WTC11 (cell line): Measurements from ENCODE around the gene CLEC7A. TPM values are rescaled to one million over a fixed set of nuclear protein-coding genes. Genes with fewer than 3 reads are reported as not detected.

Experiments
- ATAC-seq: fragments of 200-7000 bp; cut with Tn5 transposase; 2 replicates; pipeline ENCODE4 v1.10.0; 2021; ENCODE audit warnings: mild to moderate bottlenecking, moderate library complexity
- CTCF ChIA-PET: fragments of 300-600 bp; sonication (Branson Sonifier 250); formaldehyde crosslinking; loops from one replicate; lab custom pipeline; 2021; ENCODE audit warnings: antibody characterized with exemption; lab: Charles Lee
- POLR2A ChIA-PET: fragments of 350-600 bp; sonication (Branson Sonifier 250); formaldehyde crosslinking; loops from one replicate; lab custom pipeline; 2021; ENCODE audit warnings: antibody characterized with exemption; lab: Charles Lee
- DNase-seq: peaks from one replicate; pipeline ENCODE4 v3.0.0; 2021; ENCODE audit warnings: low spot score
- H3K27ac Mint-ChIP-seq: 2 replicates; pipeline ENCODE4 v1.8.0; 2021; ENCODE audit warnings: mixed read lengths
- H3K27me3 Mint-ChIP-seq: 2 replicates; pipeline ENCODE4 v1.8.0; 2021; ENCODE audit warnings: low read depth, mild to moderate bottlenecking, moderate library complexity, mixed read lengths
- H3K36me3 Mint-ChIP-seq: 2 replicates; pipeline ENCODE4 v1.8.0; 2021; ENCODE audit warnings: mixed read lengths
- H3K4me1 Mint-ChIP-seq: 2 replicates; pipeline ENCODE4 v1.8.0; 2022; ENCODE audit warnings: mixed read lengths
- H3K4me3 Mint-ChIP-seq: 2 replicates; pipeline ENCODE4 v1.8.0; 2021; ENCODE audit warnings: mild to moderate bottlenecking, moderate library complexity, mixed read lengths
- H3K9me3 Mint-ChIP-seq: 2 replicates; pipeline ENCODE4 v1.8.0; 2021; ENCODE audit warnings: mixed read lengths
- ELF4 ChIP-seq: sonication (generic); formaldehyde crosslinking; IDR thresholded peaks from 2 replicates; pipeline ENCODE4 v1.8.1; 2022; ENCODE audit warnings: low read depth, mild to moderate bottlenecking, moderate library complexity, missing genetic modification reagents
- ETV6 ChIP-seq: sonication (generic); formaldehyde crosslinking; IDR thresholded peaks from 2 replicates; pipeline ENCODE4 v1.8.1; 2022; ENCODE audit warnings: mild to moderate bottlenecking, missing genetic modification reagents
- FOXJ3 ChIP-seq: sonication (generic); formaldehyde crosslinking; IDR thresholded peaks from 2 replicates; pipeline ENCODE4 v1.9.0; 2021; ENCODE audit warnings: missing genetic modification reagents, mild to moderate bottlenecking, borderline replicate concordance
- MYBL2 ChIP-seq: sonication (generic); formaldehyde crosslinking; IDR thresholded peaks from 2 replicates; pipeline ENCODE4 v1.8.1; 2023; ENCODE audit warnings: mild to moderate bottlenecking, moderate library complexity, missing genetic modification reagents
- NR3C1 ChIP-seq: sonication (generic); formaldehyde crosslinking; conservative IDR thresholded peaks from 2 replicates; pipeline ENCODE4 v1.8.1; 2023; ENCODE audit warnings: low read depth, mild to moderate bottlenecking, missing genetic modification reagents
- PRRX2 ChIP-seq: fragments of 250-450 bp; sonication (Bioruptor Pico); IDR thresholded peaks from 2 replicates; pipeline ENCODE4 v1.8.0; 2021; ENCODE audit warnings: mild to moderate bottlenecking
- SMAD3 ChIP-seq: sonication (generic); formaldehyde crosslinking; IDR thresholded peaks from 2 replicates; pipeline ENCODE4 v1.8.0; 2022; ENCODE audit warnings: missing genetic modification reagents, mild to moderate bottlenecking, borderline replicate concordance
- ZNF263 ChIP-seq: sonication (generic); formaldehyde crosslinking; IDR thresholded peaks from 2 replicates; pipeline ENCODE4 v1.8.1; 2022; ENCODE audit warnings: low read depth, mild to moderate bottlenecking, moderate library complexity, missing genetic modification reagents
- ZNF317 ChIP-seq: sonication (generic); formaldehyde crosslinking; IDR thresholded peaks from 2 replicates; pipeline ENCODE4 v1.8.1; 2023; ENCODE audit warnings: low read depth, mild to moderate bottlenecking, moderate library complexity, missing genetic modification reagents, borderline replicate concordance
- ZNF396 ChIP-seq: fragments of 250-450 bp; sonication (Bioruptor Pico); IDR thresholded peaks from 2 replicates; pipeline ENCODE4 v1.8.0; 2021; ENCODE audit warnings: mild to moderate bottlenecking, moderate library complexity, borderline replicate concordance
- ZNF416 ChIP-seq: fragments of 250-450 bp; sonication (Bioruptor Pico); IDR thresholded peaks from 2 replicates; pipeline ENCODE4 v1.9.0; 2021; ENCODE audit warnings: mild to moderate bottlenecking, inconsistent platforms
- total RNA-seq: library from RNA; stranded (reverse); gene quantifications from 3 replicates; pipeline ENCODE4 v1.2.3, GENCODE V29; 2021
- TF ChIP-seq, protein P1 (sequence below): sonication (generic); formaldehyde crosslinking; IDR thresholded peaks from 2 replicates; pipeline ENCODE4 v1.8.1; 2022; ENCODE audit warnings: missing genetic modification reagents, borderline replicate concordance
- TF ChIP-seq, protein P2 (sequence below): fragments of 200-600 bp; IDR thresholded peaks from 2 replicates; pipeline ENCODE4 v1.8.0; 2022; ENCODE audit warnings: antibody characterized with exemption
- TF ChIP-seq, protein P3 (sequence below): fragments of 250-450 bp; sonication (Bioruptor Pico); IDR thresholded peaks from 2 replicates; pipeline ENCODE4 v1.9.0; 2021; ENCODE audit warnings: mild to moderate bottlenecking, borderline replicate concordance
- TF ChIP-seq, protein P4 (sequence below): fragments of 250-450 bp; sonication (Bioruptor Pico); IDR thresholded peaks from 2 replicates; pipeline ENCODE4 v1.8.0; 2021; ENCODE audit warnings: mild to moderate bottlenecking
- TF ChIP-seq, protein P5 (sequence below): sonication (generic); formaldehyde crosslinking; IDR thresholded peaks from 2 replicates; pipeline ENCODE4 v1.8.1; 2022; ENCODE audit warnings: mild to moderate bottlenecking, moderate library complexity, missing genetic modification reagents
- TF ChIP-seq, protein P6 (sequence below): fragments of 250-450 bp; sonication (Bioruptor Pico); IDR thresholded peaks from 2 replicates; pipeline ENCODE4 v2.1.2; 2022; ENCODE audit warnings: mild to moderate bottlenecking, moderate library complexity
- TF ChIP-seq, protein P7 (sequence below): sonication (generic); formaldehyde crosslinking; IDR thresholded peaks from 2 replicates; pipeline ENCODE4 v1.8.1; 2022; ENCODE audit warnings: low read depth, missing genetic modification reagents, borderline replicate concordance

The CLEC7A gene
- total RNA-seq, 1 experiment from 2014 or later, result 0.48 TPM

DNA sequence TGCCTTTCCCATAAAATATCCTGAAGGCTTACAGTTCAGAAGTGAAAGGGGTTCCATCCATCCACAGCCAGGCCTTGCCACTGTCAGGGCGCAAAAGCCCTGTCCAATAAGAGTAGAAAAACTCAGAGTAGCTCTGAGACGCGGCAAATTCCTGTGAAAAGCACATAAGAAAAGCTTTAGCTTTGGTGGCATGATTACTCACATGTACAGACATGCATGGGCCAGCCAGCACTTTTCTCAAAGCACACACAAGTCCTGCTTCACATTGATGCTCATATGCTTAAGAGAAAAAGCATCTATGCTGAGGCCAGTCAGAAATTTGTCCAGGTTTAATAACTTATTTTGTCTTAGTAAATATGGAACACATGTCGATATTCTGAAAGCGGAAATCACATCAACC is 56.7 kb downstream of the CLEC7A start:
- H3K4me3 Mint-ChIP-seq, result no peak overlapping the region
- H3K9me3 Mint-ChIP-seq, result no peaks in the 10 kb centered on the region
- CTCF ChIA-PET, result no interaction called here
- ATAC-seq (no peak), DNase-seq (no peak)
- TF ChIP-seq, protein P1, sequence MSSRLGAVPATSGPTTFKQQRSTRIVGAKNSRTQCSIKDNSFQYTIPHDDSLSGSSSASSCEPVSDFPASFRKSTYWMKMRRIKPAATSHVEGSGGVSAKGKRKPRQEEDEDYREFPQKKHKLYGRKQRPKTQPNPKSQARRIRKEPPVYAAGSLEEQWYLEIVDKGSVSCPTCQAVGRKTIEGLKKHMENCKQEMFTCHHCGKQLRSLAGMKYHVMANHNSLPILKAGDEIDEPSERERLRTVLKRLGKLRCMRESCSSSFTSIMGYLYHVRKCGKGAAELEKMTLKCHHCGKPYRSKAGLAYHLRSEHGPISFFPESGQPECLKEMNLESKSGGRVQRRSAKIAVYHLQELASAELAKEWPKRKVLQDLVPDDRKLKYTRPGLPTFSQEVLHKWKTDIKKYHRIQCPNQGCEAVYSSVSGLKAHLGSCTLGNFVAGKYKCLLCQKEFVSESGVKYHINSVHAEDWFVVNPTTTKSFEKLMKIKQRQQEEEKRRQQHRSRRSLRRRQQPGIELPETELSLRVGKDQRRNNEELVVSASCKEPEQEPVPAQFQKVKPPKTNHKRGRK, result no peak
- TF ChIP-seq ZNF396 (CRISPR knock-in tag) (no peak), MYBL2 (CRISPR knock-in tag) (no peak), FOXJ3 (no peak), ETV6 (no peak)
- TF ChIP-seq, protein P2, sequence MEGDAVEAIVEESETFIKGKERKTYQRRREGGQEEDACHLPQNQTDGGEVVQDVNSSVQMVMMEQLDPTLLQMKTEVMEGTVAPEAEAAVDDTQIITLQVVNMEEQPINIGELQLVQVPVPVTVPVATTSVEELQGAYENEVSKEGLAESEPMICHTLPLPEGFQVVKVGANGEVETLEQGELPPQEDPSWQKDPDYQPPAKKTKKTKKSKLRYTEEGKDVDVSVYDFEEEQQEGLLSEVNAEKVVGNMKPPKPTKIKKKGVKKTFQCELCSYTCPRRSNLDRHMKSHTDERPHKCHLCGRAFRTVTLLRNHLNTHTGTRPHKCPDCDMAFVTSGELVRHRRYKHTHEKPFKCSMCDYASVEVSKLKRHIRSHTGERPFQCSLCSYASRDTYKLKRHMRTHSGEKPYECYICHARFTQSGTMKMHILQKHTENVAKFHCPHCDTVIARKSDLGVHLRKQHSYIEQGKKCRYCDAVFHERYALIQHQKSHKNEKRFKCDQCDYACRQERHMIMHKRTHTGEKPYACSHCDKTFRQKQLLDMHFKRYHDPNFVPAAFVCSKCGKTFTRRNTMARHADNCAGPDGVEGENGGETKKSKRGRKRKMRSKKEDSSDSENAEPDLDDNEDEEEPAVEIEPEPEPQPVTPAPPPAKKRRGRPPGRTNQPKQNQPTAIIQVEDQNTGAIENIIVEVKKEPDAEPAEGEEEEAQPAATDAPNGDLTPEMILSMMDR, result no peak
- TF ChIP-seq, protein P3, sequence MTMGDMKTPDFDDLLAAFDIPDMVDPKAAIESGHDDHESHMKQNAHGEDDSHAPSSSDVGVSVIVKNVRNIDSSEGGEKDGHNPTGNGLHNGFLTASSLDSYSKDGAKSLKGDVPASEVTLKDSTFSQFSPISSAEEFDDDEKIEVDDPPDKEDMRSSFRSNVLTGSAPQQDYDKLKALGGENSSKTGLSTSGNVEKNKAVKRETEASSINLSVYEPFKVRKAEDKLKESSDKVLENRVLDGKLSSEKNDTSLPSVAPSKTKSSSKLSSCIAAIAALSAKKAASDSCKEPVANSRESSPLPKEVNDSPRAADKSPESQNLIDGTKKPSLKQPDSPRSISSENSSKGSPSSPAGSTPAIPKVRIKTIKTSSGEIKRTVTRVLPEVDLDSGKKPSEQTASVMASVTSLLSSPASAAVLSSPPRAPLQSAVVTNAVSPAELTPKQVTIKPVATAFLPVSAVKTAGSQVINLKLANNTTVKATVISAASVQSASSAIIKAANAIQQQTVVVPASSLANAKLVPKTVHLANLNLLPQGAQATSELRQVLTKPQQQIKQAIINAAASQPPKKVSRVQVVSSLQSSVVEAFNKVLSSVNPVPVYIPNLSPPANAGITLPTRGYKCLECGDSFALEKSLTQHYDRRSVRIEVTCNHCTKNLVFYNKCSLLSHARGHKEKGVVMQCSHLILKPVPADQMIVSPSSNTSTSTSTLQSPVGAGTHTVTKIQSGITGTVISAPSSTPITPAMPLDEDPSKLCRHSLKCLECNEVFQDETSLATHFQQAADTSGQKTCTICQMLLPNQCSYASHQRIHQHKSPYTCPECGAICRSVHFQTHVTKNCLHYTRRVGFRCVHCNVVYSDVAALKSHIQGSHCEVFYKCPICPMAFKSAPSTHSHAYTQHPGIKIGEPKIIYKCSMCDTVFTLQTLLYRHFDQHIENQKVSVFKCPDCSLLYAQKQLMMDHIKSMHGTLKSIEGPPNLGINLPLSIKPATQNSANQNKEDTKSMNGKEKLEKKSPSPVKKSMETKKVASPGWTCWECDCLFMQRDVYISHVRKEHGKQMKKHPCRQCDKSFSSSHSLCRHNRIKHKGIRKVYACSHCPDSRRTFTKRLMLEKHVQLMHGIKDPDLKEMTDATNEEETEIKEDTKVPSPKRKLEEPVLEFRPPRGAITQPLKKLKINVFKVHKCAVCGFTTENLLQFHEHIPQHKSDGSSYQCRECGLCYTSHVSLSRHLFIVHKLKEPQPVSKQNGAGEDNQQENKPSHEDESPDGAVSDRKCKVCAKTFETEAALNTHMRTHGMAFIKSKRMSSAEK (CRISPR knock-in tag), result no peak
- H3K27ac Mint-ChIP-seq, result no peak overlapping the region
- H3K4me1 Mint-ChIP-seq, result no peaks in the 10 kb centered on the region; the same call in 1 of the 2 replicates
- POLR2A ChIA-PET, result no interaction called here
- no peaks in the 10 kb centered on the region for H3K36me3 Mint-ChIP-seq
- no peaks in the 10 kb centered on the region for H3K27me3 Mint-ChIP-seq

DNA sequence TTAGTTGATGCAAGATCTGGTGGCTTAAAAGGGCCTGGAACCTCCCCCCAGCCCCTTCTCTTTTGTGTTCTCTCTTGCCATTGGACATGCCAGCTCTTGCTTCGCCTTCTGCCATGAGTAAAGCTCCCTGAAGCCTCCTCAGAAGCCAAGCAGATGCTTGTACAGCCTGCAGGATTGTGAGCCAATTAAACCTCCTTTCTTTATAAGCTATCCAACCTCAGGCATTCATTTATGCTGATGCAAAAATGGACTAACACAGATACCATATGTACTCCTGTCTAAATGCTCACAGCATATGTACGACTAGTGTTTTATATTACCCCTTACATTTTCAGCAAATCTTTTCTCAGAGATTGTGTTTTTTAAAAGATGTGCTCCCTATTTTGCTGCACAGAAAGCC is 57.9 kb downstream of the CLEC7A start:
- POLR2A ChIA-PET, result no interaction called here
- no peaks in the 10 kb centered on the region for H3K27me3 Mint-ChIP-seq
- no peak for TF ChIP-seq ELF4 (CRISPR knock-in tag)
- TF ChIP-seq, protein P4, sequence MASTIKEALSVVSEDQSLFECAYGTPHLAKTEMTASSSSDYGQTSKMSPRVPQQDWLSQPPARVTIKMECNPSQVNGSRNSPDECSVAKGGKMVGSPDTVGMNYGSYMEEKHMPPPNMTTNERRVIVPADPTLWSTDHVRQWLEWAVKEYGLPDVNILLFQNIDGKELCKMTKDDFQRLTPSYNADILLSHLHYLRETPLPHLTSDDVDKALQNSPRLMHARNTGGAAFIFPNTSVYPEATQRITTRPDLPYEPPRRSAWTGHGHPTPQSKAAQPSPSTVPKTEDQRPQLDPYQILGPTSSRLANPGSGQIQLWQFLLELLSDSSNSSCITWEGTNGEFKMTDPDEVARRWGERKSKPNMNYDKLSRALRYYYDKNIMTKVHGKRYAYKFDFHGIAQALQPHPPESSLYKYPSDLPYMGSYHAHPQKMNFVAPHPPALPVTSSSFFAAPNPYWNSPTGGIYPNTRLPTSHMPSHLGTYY, result no peak
- TF ChIP-seq, protein P2, result no peak
- no peak for TF ChIP-seq SMAD3 (CRISPR knock-in tag)
- no peak for TF ChIP-seq PRRX2 (CRISPR knock-in tag)
- TF ChIP-seq ZNF317 (CRISPR knock-in tag), result no peak
- TF ChIP-seq, protein P5, sequence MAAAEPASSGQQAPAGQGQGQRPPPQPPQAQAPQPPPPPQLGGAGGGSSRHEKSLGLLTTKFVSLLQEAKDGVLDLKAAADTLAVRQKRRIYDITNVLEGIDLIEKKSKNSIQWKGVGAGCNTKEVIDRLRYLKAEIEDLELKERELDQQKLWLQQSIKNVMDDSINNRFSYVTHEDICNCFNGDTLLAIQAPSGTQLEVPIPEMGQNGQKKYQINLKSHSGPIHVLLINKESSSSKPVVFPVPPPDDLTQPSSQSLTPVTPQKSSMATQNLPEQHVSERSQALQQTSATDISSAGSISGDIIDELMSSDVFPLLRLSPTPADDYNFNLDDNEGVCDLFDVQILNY (CRISPR knock-in tag), result no peak
- TF ChIP-seq ZNF416 (CRISPR knock-in tag), result no peak
- TF ChIP-seq, protein P6, sequence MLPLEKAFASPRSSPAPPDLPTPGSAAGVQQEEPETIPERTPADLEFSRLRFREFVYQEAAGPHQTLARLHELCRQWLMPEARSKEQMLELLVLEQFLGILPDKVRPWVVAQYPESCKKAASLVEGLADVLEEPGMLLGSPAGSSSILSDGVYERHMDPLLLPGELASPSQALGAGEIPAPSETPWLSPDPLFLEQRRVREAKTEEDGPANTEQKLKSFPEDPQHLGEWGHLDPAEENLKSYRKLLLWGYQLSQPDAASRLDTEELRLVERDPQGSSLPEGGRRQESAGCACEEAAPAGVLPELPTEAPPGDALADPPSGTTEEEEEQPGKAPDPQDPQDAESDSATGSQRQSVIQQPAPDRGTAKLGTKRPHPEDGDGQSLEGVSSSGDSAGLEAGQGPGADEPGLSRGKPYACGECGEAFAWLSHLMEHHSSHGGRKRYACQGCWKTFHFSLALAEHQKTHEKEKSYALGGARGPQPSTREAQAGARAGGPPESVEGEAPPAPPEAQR (CRISPR knock-in tag), result no peak
- TF ChIP-seq NR3C1 (CRISPR knock-in tag), result no peak
- TF ChIP-seq, protein P7, sequence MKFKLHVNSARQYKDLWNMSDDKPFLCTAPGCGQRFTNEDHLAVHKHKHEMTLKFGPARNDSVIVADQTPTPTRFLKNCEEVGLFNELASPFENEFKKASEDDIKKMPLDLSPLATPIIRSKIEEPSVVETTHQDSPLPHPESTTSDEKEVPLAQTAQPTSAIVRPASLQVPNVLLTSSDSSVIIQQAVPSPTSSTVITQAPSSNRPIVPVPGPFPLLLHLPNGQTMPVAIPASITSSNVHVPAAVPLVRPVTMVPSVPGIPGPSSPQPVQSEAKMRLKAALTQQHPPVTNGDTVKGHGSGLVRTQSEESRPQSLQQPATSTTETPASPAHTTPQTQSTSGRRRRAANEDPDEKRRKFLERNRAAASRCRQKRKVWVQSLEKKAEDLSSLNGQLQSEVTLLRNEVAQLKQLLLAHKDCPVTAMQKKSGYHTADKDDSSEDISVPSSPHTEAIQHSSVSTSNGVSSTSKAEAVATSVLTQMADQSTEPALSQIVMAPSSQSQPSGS (CRISPR knock-in tag), result no peak
- no peak for TF ChIP-seq ZNF263 (CRISPR knock-in tag)

More for the DNA sequence above, 57.9 kb downstream of the CLEC7A start:
- Mint-ChIP-seq H3K4me3 (no peak overlapping the region), H3K9me3 (no peaks in the 10 kb centered on the region), H3K27ac (no peak overlapping the region), H3K36me3 (no peaks in the 10 kb centered on the region), H3K4me1 (peaks cover 6% of the 10 kb centered on the region)
- DNase-seq (no peak), ATAC-seq (no peak)
- CTCF ChIA-PET, result no interaction called here
